Body of pancreas (tissue), 4 donors: ENCODE measurements around the gene NDC80.

Source experiments
- POLR2A ChIP-seq, 3 donors: fragments of 450-650 bp; IDR thresholded peaks; one replicate each; pipeline ENCODE4 v1.6.1; 2016; ENCODE audit warnings: antibody characterized with exemption in 3 of 3, mild to moderate bottlenecking in 2 of 3
- TF ChIP-seq, protein P1 (sequence below), 7 experiments: fragments of 450-650 bp in 4 of 7; fragments of 200-600 bp in 3 of 7; sonication (generic) in 3 of 7; IDR thresholded peaks; one replicate each; pipeline ENCODE4 v1.5.1; 2016 to 2019; ENCODE audit warnings: antibody characterized with exemption in 7 of 7

DNA sequence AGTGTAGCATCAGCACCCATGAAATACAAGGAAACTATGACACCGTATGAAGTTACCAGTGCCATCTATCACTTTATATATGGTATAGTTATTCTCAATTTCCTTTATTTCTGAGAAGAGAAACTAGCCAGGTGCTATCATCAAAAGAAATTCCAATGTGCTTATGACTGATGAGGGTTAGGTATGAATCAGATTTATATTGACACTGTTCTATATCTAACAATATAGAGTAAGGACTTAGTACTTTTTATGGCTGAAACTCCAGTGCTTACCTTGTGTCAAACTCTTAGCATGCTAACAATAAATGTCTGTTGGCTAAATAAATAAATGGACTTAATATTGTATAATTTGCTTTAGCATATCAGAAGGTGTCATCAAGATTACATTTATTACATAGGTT lies 7.0 kb upstream of the NDC80 start:
- no peak for TF ChIP-seq POLR2A (IDR thresholded peaks at IDR 0.05)
- TF ChIP-seq, protein P1, sequence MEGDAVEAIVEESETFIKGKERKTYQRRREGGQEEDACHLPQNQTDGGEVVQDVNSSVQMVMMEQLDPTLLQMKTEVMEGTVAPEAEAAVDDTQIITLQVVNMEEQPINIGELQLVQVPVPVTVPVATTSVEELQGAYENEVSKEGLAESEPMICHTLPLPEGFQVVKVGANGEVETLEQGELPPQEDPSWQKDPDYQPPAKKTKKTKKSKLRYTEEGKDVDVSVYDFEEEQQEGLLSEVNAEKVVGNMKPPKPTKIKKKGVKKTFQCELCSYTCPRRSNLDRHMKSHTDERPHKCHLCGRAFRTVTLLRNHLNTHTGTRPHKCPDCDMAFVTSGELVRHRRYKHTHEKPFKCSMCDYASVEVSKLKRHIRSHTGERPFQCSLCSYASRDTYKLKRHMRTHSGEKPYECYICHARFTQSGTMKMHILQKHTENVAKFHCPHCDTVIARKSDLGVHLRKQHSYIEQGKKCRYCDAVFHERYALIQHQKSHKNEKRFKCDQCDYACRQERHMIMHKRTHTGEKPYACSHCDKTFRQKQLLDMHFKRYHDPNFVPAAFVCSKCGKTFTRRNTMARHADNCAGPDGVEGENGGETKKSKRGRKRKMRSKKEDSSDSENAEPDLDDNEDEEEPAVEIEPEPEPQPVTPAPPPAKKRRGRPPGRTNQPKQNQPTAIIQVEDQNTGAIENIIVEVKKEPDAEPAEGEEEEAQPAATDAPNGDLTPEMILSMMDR (IDR thresholded peaks at IDR 0.05), result no peak
